ENCODE results near the gene HMCN2. TPM values are rescaled to one million over a fixed set of nuclear protein-coding genes. Genes with fewer than 3 reads are reported as not detected.
A peak's percentile ranks its signal among the peaks of the same experiment; 100 is the strongest.

HMCN2 gene
- total and polyA plus RNA-seq, 5 donors = 2.3 to 6.1 (median 4.2) TPM

- DNase-seq (no peak), ATAC-seq (no peak)
- Histone ChIP-seq H3K27me3 (ENCODE audit: control insufficient read depth, insufficient read depth) (no peaks in the 10 kb centered on the region), H3K4me3 (ENCODE audit: low read length) (no peak overlapping the region), H3K9me3 (ENCODE audit: control insufficient read depth, low read length) (no peaks in the 10 kb centered on the region), H3K4me1 (ENCODE audit: control insufficient read depth, insufficient read depth, low read length) (no peaks in the 10 kb centered on the region), H3K27ac (ENCODE audit: low read length) (no peak overlapping the region)
- intact Hi-C loops (cut with DNase I) = no loop called here
- WGBS = 80% methylated on average over 3 of the region's 3 CpGs
Measured at GRCh38 chr9:130371196-130371966, 105.8 kb downstream of the HMCN2 start.

- H3K9me3 ChIP-seq (ENCODE audit: control insufficient read depth, low read length) = no peaks in the 10 kb centered on the region
- DNase-seq (no peak), ATAC-seq (no peak)
- H3K4me3 ChIP-seq (ENCODE audit: low read length) = no peak overlapping the region
- intact Hi-C loops (cut with DNase I) = no loop called here
- H3K4me1 ChIP-seq (ENCODE audit: control insufficient read depth, insufficient read depth, low read length) = no peaks in the 10 kb centered on the region
- H3K27me3 ChIP-seq (ENCODE audit: control insufficient read depth, insufficient read depth) = no peaks in the 10 kb centered on the region
- H3K27ac ChIP-seq (ENCODE audit: low read length) = no peak overlapping the region
- WGBS = 81% methylated on average over 7 of the region's 7 CpGs
Measured at GRCh38 chr9:130372057-130372456, 106.5 kb downstream of the HMCN2 start.

GRCh38 chr9:130373679-130374325, 108.2 kb downstream of the HMCN2 start:
- no peak for ATAC-seq
- WGBS = 97% methylated on average over 2 of the region's 2 CpGs
- no peak for DNase-seq
- Histone ChIP-seq H3K27ac (ENCODE audit: low read length) (no peak overlapping the region), H3K4me3 (ENCODE audit: low read length) (no peak overlapping the region), H3K9me3 (ENCODE audit: control insufficient read depth, low read length) (no peaks in the 10 kb centered on the region), H3K4me1 (ENCODE audit: control insufficient read depth, insufficient read depth, low read length) (no peaks in the 10 kb centered on the region), H3K27me3 (ENCODE audit: control insufficient read depth, insufficient read depth) (no peaks in the 10 kb centered on the region)
- intact Hi-C loops (cut with DNase I) = no loop called here

GRCh38 chr9:130377612-130378011, 112.1 kb downstream of the HMCN2 start:
- no peaks in the 10 kb centered on the region for H3K4me1 ChIP-seq (ENCODE audit: control insufficient read depth, insufficient read depth, low read length)
- ATAC-seq (no peak), DNase-seq (no peak)
- H3K4me3 ChIP-seq (ENCODE audit: low read length) = no peak overlapping the region
- no peak overlapping the region for H3K27ac ChIP-seq (ENCODE audit: low read length)
- intact Hi-C loops (cut with DNase I) = no loop called here
- no peaks in the 10 kb centered on the region for H3K27me3 ChIP-seq (ENCODE audit: control insufficient read depth, insufficient read depth)
- WGBS = 92% methylated on average over 17 of the region's 17 CpGs
- no peaks in the 10 kb centered on the region for H3K9me3 ChIP-seq (ENCODE audit: control insufficient read depth, low read length)

GRCh38 chr9:130378875-130379648, 113.5 kb downstream of the HMCN2 start:
- Histone ChIP-seq H3K27me3 (ENCODE audit: control insufficient read depth, insufficient read depth) (no peaks in the 10 kb centered on the region), H3K9me3 (ENCODE audit: control insufficient read depth, low read length) (no peaks in the 10 kb centered on the region), H3K4me3 (ENCODE audit: low read length) (no peak overlapping the region), H3K4me1 (ENCODE audit: control insufficient read depth, insufficient read depth, low read length) (no peaks in the 10 kb centered on the region), H3K27ac (ENCODE audit: low read length) (no peak overlapping the region)
- ATAC-seq (no peak), DNase-seq (no peak)
- intact Hi-C loops (cut with DNase I) = no loop called here
- 90% methylated on average over 20 of the region's 20 CpGs for WGBS

- Histone ChIP-seq H3K4me1 (ENCODE audit: control insufficient read depth, insufficient read depth, low read length) (no peaks in the 10 kb centered on the region), H3K9me3 (ENCODE audit: control insufficient read depth, low read length) (no peaks in the 10 kb centered on the region), H3K27ac (ENCODE audit: low read length) (no peak overlapping the region), H3K27me3 (ENCODE audit: control insufficient read depth, insufficient read depth) (no peaks in the 10 kb centered on the region), H3K4me3 (ENCODE audit: low read length) (no peak overlapping the region)
- no peak for ATAC-seq
- DNase-seq = no peak
- WGBS = 66% methylated on average over 5 of the region's 5 CpGs
- intact Hi-C loops (cut with DNase I) = no loop called here
Measured at GRCh38 chr9:130379649-130379970, 114.0 kb downstream of the HMCN2 start.

- WGBS = 82% methylated on average over 6 of the region's 6 CpGs
- Histone ChIP-seq H3K4me3 (ENCODE audit: low read length) (no peak overlapping the region), H3K27ac (ENCODE audit: low read length) (no peak overlapping the region), H3K27me3 (ENCODE audit: control insufficient read depth, insufficient read depth) (no peaks in the 10 kb centered on the region), H3K9me3 (ENCODE audit: control insufficient read depth, low read length) (no peaks in the 10 kb centered on the region), H3K4me1 (ENCODE audit: control insufficient read depth, insufficient read depth, low read length) (no peaks in the 10 kb centered on the region)
- DNase-seq (no peak), ATAC-seq (no peak)
- intact Hi-C loops (cut with DNase I) = no loop called here
Measured at GRCh38 chr9:130380920-130381469, 115.4 kb downstream of the HMCN2 start.

GRCh38 chr9:130381660-130382059, 116.1 kb downstream of the HMCN2 start:
- WGBS = 98% methylated on average over 8 of the region's 8 CpGs
- no peak overlapping the region for H3K4me3 ChIP-seq (ENCODE audit: low read length)
- intact Hi-C loops (cut with DNase I) = no loop called here

GRCh38 chr9:130382096-130382495, 116.5 kb downstream of the HMCN2 start:
- H3K27ac ChIP-seq (ENCODE audit: low read length) = no peak overlapping the region
- no peaks in the 10 kb centered on the region for H3K4me1 ChIP-seq (ENCODE audit: control insufficient read depth, insufficient read depth, low read length)
- ATAC-seq (no peak), DNase-seq (no peak)
- no peak overlapping the region for H3K4me3 ChIP-seq (ENCODE audit: low read length)
- H3K9me3 ChIP-seq (ENCODE audit: control insufficient read depth, low read length) = no peaks in the 10 kb centered on the region
- WGBS = 83% methylated on average over 18 of the region's 18 CpGs
- no peaks in the 10 kb centered on the region for H3K27me3 ChIP-seq (ENCODE audit: control insufficient read depth, insufficient read depth)
- intact Hi-C loops (cut with DNase I) = no loop called here

More at GRCh38 chr9:130381660-130382059, 116.1 kb downstream of the HMCN2 start:
- no peaks in the 10 kb centered on the region for H3K9me3 ChIP-seq (ENCODE audit: control insufficient read depth, low read length)
- no peaks in the 10 kb centered on the region for H3K27me3 ChIP-seq (ENCODE audit: control insufficient read depth, insufficient read depth)
- no peak for DNase-seq
- H3K4me1 ChIP-seq (ENCODE audit: control insufficient read depth, insufficient read depth, low read length) = no peaks in the 10 kb centered on the region
- ATAC-seq = no peak
- H3K27ac ChIP-seq (ENCODE audit: low read length) = no peak overlapping the region

- no peak overlapping the region for H3K4me3 ChIP-seq (ENCODE audit: low read length)
- intact Hi-C loops (cut with DNase I) = no loop called here
- peak in 1 of 3 donors; percentile 43 for DNase-seq
- no peaks in the 10 kb centered on the region for H3K27me3 ChIP-seq (ENCODE audit: control insufficient read depth, insufficient read depth)
- no peak overlapping the region for H3K27ac ChIP-seq (ENCODE audit: low read length)
- ATAC-seq = peak in 1 of 2 donors; percentile 19
- H3K4me1 ChIP-seq (ENCODE audit: control insufficient read depth, insufficient read depth, low read length) = no peaks in the 10 kb centered on the region
- 90% methylated on average over 20 of the region's 20 CpGs for WGBS
- no peaks in the 10 kb centered on the region for H3K9me3 ChIP-seq (ENCODE audit: control insufficient read depth, low read length)
Measured at GRCh38 chr9:130382636-130383349, 117.2 kb downstream of the HMCN2 start.
